Astrocyte of the spinal cord (primary cell): ENCODE results near the gene ELANE.
"Not testable (repeated sequence)": the region's sequence is repeated elsewhere in the genome, so short reads cannot be mapped to it uniquely, and the experiment has no call there.

Source experiments
- DNase-seq: peaks from one replicate; pipeline ENCODE4 v3.0.0; 2011; ENCODE audit warnings: low read depth, low spot score
- H3K4me3 ChIP-seq: 2 replicates; pipeline ENCODE4 v1.5.1; 2011; ENCODE audit warnings: low read depth, mild to moderate bottlenecking, low read length, moderate library complexity
- CTCF ChIP-seq: IDR thresholded peaks from 2 replicates; pipeline ENCODE4 v1.5.1; 2012; ENCODE audit warnings: low read depth, mild to moderate bottlenecking, low read length, inconsistent platforms
- in situ Hi-C: cut with HindIII; loops from 2 replicates; pipeline ENCODE4 v1.10.0; 2017; ENCODE audit warnings: low sequenced_read_pairs

Gene ELANE

GRCh38 chr19:876089-876488 lies 24.0 kb downstream of the ELANE start:
- H3K4me3 ChIP-seq, result no peak overlapping the region
- DNase-seq, result no peak
- in situ Hi-C loops, result no loop called here
- TF ChIP-seq CTCF, result no peak

- TF ChIP-seq CTCF, result no peak
- DNase-seq, result no peak
- no peak overlapping the region for H3K4me3 ChIP-seq
- in situ Hi-C loops, result no loop called here
Measured at GRCh38 chr19:876780-877314, 24.7 kb downstream of the ELANE start.

GRCh38 chr19:877992-878660 lies 26.0 kb downstream of the ELANE start:
- in situ Hi-C loops, H3K4me3 ChIP-seq, DNase-seq: not testable (repeated sequence)

GRCh38 chr19:878751-879561 lies 26.9 kb downstream of the ELANE start:
- H3K4me3 ChIP-seq, DNase-seq, in situ Hi-C loops: not testable (repeated sequence)

- TF ChIP-seq CTCF, result no peak
- in situ Hi-C loops, result no loop called here
- H3K4me3 ChIP-seq, result no peak overlapping the region
- DNase-seq, result no peak
Measured at GRCh38 chr19:879711-880438, 27.8 kb downstream of the ELANE start.

GRCh38 chr19:881385-882071 lies 29.4 kb downstream of the ELANE start:
- no peak for TF ChIP-seq CTCF
- no peak overlapping the region for H3K4me3 ChIP-seq
- in situ Hi-C loops, result no loop called here
- DNase-seq, result no peak

- in situ Hi-C loops, result no loop called here
- no peak overlapping the region for H3K4me3 ChIP-seq
- TF ChIP-seq CTCF, result no peak
- no peak for DNase-seq
Measured at GRCh38 chr19:882871-883497, 30.9 kb downstream of the ELANE start.
